Tibial nerve (tissue), 4 donors: ENCODE results near the gene DGLUCY. TPM values are rescaled to one million over a fixed set of nuclear protein-coding genes. Genes with fewer than 3 reads are reported as not detected.
"Not testable (repeated sequence)": the region's sequence is repeated elsewhere in the genome, so short reads cannot be mapped to it uniquely, and the experiment has no call there.

ENCODE experiments used
- DNase-seq, 2 donors: peaks; one replicate each; pipeline ENCODE4 v3.0.0-alpha.2; 2019; ENCODE audit warnings: low spot score in 2 of 2
- H3K27ac ChIP-seq, 4 donors: fragments of 200-600 bp; sonication (generic) in 3 of 4; one replicate each; pipeline ENCODE4 v1.5.1; 2017 to 2019; ENCODE audit warnings: mild to moderate bottlenecking in 1 of 4
- H3K27me3 ChIP-seq, 2 donors: fragments of 200-600 bp; sonication (generic) in 1 of 2; one replicate each; pipeline versions ENCODE4 v1.5.1 to v1.6.0; 2017 to 2019
- H3K36me3 ChIP-seq, 3 donors: fragments of 200-600 bp; sonication (generic); one replicate each; pipeline ENCODE4 v1.5.1; 2018 to 2019
- H3K4me1 ChIP-seq, 4 donors: fragments of 200-600 bp; sonication (generic) in 3 of 4; one replicate each; pipeline ENCODE4 v1.5.1; 2017 to 2019
- H3K4me3 ChIP-seq, 4 donors: fragments of 200-600 bp; sonication (generic) in 3 of 4; one replicate each; pipeline ENCODE4 v1.5.1; 2017 to 2019; ENCODE audit warnings: mild to moderate bottlenecking in 1 of 4, moderate library complexity in 1 of 4
- H3K9me3 ChIP-seq, 4 donors: fragments of 200-600 bp; sonication (generic) in 3 of 4; one replicate each; pipeline ENCODE4 v1.5.1; 2017 to 2019
- CTCF ChIP-seq, 5 experiments: fragments of 200-600 bp in 3 of 5; fragments of 450-650 bp in 2 of 5; sonication (generic) in 3 of 5; IDR thresholded peaks; one replicate each; pipeline ENCODE4 v1.5.1; 2016 to 2019; ENCODE audit warnings: antibody characterized with exemption in 5 of 5, mild to moderate bottlenecking in 3 of 5, moderate library complexity in 2 of 5
- EP300 ChIP-seq, 2 donors: sonication (generic); formaldehyde crosslinking; IDR thresholded peaks; one replicate each; pipeline ENCODE4 v1.6.1; 2017; ENCODE audit warnings: antibody characterized with exemption in 2 of 2, mild to moderate bottlenecking in 1 of 2
- POLR2A ChIP-seq, 2 donors: fragments of 450-650 bp; IDR thresholded peaks; one replicate each; pipeline ENCODE4 v1.6.1; 2017; ENCODE audit warnings: antibody characterized with exemption in 2 of 2, mild to moderate bottlenecking in 2 of 2, moderate library complexity in 2 of 2
- WGBS, 2 donors: methylation state at CpG; one replicate each; pipeline ENCODE4 v1.1.5; 2018; 5-methylcytosine and 5-hydroxymethylcytosine counted together
- total RNA-seq, 4 donors: library from RNA; depleted of rRNA; stranded (reverse); fragments of >200 nt; gene quantifications; one replicate each; pipeline ENCODE4 v1.1.0, GENCODE V29; 2016

Gene DGLUCY
- total RNA-seq, 4 donors from 2014 or later: 41.6 to 55.5 (median 46.5) TPM

GRCh38 chr14:91244501-91244901 lies 130.6 kb downstream of the DGLUCY start, which contains the start of gene GPR68:
Gene GPR68 (minus strand): TSS chr14:91244704. CDS start chr14:91235050, 9,654 bp downstream.
- no peaks in the 10 kb centered on the region for H3K27me3 ChIP-seq
- H3K27ac ChIP-seq: peak within 1 kb of the TSS in 2 of 4 donors; percentile 41 to 52
- WGBS, 2 donors: 8 to 17% methylated on average over 11 to 12 of the region's 12 CpGs
- DNase-seq: no peak
- peaks cover 0 to 23% (median 0%) of the 10 kb centered on the region in 4 donors for H3K9me3 ChIP-seq
- TF ChIP-seq EP300 (IDR thresholded peaks at IDR 0.05) (no peak), POLR2A (IDR thresholded peaks at IDR 0.05) (no peak), CTCF (IDR thresholded peaks at IDR 0.05) (no peak)
- no peak within 1 kb of the TSS for H3K4me3 ChIP-seq
- H3K4me1 ChIP-seq: peaks cover 0 to 26% (median 5%) of the 10 kb centered on the region in 4 donors
- H3K36me3 ChIP-seq: no peaks in the 10 kb centered on the region

- no peak overlapping the region for H3K4me3 ChIP-seq
- no peaks in the 10 kb centered on the region for H3K27me3 ChIP-seq
- peak overlapping the region in 2 of 4 donors; percentile 11 to 52 for H3K27ac ChIP-seq
- no peak for DNase-seq
- 82 to 91% methylated on average over 9 of the region's 9 CpGs for WGBS, 2 donors
- peaks cover 0 to 18% (median 0%) of the 10 kb centered on the region in 4 donors for H3K9me3 ChIP-seq
- H3K36me3 ChIP-seq: no peaks in the 10 kb centered on the region
- TF ChIP-seq EP300 (IDR thresholded peaks at IDR 0.05) (no peak), POLR2A (IDR thresholded peaks at IDR 0.05) (no peak), CTCF (IDR thresholded peaks at IDR 0.05) (no peak)
- H3K4me1 ChIP-seq: peaks cover 0 to 31% (median 5%) of the 10 kb centered on the region in 4 donors
These were observed 131.2 kb downstream of the DGLUCY start for GRCh38 chr14:91245029-91245428.

GRCh38 chr14:91245616-91246015 lies 131.7 kb downstream of the DGLUCY start:
- H3K36me3 ChIP-seq, DNase-seq, H3K27me3 ChIP-seq, H3K4me3 ChIP-seq: not testable (repeated sequence)
- H3K27ac ChIP-seq: peak overlapping the region in 2 of 4 donors; percentile 5 to 52
- peaks cover 0 to 14% (median 0%) of the 10 kb centered on the region in 4 donors for H3K9me3 ChIP-seq
- WGBS, 2 donors: 89 to 97% methylated on average over 8 of the region's 8 CpGs
- peaks cover 0 to 36% (median 5%) of the 10 kb centered on the region in 4 donors for H3K4me1 ChIP-seq

- H3K4me3 ChIP-seq: no peak overlapping the region
- TF ChIP-seq CTCF (IDR thresholded peaks at IDR 0.05): no peak
- TF ChIP-seq EP300 (IDR thresholded peaks at IDR 0.05): no peak
- no peak for TF ChIP-seq POLR2A (IDR thresholded peaks at IDR 0.05)
- no peaks in the 10 kb centered on the region for H3K36me3 ChIP-seq
- no peak for DNase-seq
- H3K9me3 ChIP-seq: peaks cover 0 to 10% (median 0%) of the 10 kb centered on the region in 4 donors
- WGBS, 2 donors: 90 to 95% methylated on average over 14 to 15 of the region's 15 CpGs
- peak overlapping the region in 1 of 4 donors; percentile 11 for H3K27ac ChIP-seq
- H3K27me3 ChIP-seq: no peaks in the 10 kb centered on the region
- peaks cover 0 to 36% (median 5%) of the 10 kb centered on the region in 4 donors for H3K4me1 ChIP-seq
These were observed 132.4 kb downstream of the DGLUCY start for GRCh38 chr14:91246051-91246852.

GRCh38 chr14:91249841-91250616 lies 136.2 kb downstream of the DGLUCY start:
- TF ChIP-seq CTCF (IDR thresholded peaks at IDR 0.05): no peak
- no peak for TF ChIP-seq EP300 (IDR thresholded peaks at IDR 0.05)
- no peak for TF ChIP-seq POLR2A (IDR thresholded peaks at IDR 0.05)
- no peaks in the 10 kb centered on the region for H3K36me3 ChIP-seq
- H3K9me3 ChIP-seq: peaks cover 0 to 10% (median 0%) of the 10 kb centered on the region in 4 donors
- peak overlapping the region in 1 of 4 donors; percentile 42 for H3K27ac ChIP-seq
- H3K4me3 ChIP-seq: no peak overlapping the region
- peaks cover 0 to 29% of the 10 kb centered on the region in 2 donors for H3K27me3 ChIP-seq
- no peak for DNase-seq
- WGBS, 2 donors: 57 to 60% methylated on average over 10 of the region's 10 CpGs
- H3K4me1 ChIP-seq: peaks cover 0 to 22% (median 9%) of the 10 kb centered on the region in 4 donors
